HepG2 (cell line): Measurements from ENCODE around the gene MRS2. TPM values are rescaled to one million over a fixed set of nuclear protein-coding genes. Genes with fewer than 3 reads are reported as not detected.

Experiments
- FIP1L1 ChIP-seq: fragments of 200-400 bp; formaldehyde crosslinking; IDR thresholded peaks from 2 replicates; pipeline ENCODE4 v1.6.1; 2018; ENCODE audit warnings: low read depth, mild to moderate bottlenecking, low read length, moderate library complexity, borderline replicate concordance; ENCODE audit not compliant: insufficient read depth
- GLMP ChIP-seq: sonication (generic); formaldehyde crosslinking; IDR thresholded peaks from 2 replicates; pipeline ENCODE4 v1.9.0; 2021; ENCODE audit warnings: missing genetic modification reagents, mild to moderate bottlenecking, borderline replicate concordance
- HCFC1 ChIP-seq: fragments of 150-350 bp; IDR thresholded peaks from 2 replicates; pipeline ENCODE4 v1.6.1; 2014; ENCODE audit warnings: low read depth, low read length
- HNRNPLL ChIP-seq: fragments of 200-400 bp; formaldehyde crosslinking; IDR thresholded peaks from 2 replicates; pipeline ENCODE4 v1.6.1; 2017; ENCODE audit warnings: mild to moderate bottlenecking, low read depth, low read length; ENCODE audit not compliant: poor library complexity, severe bottlenecking
- KLF11 ChIP-seq: IDR thresholded peaks from 2 replicates; pipeline ENCODE4 v1.6.1; 2016; ENCODE audit warnings: missing compliant biosample characterization
- KLF15 ChIP-seq: sonication (generic); formaldehyde crosslinking; IDR thresholded peaks from 2 replicates; pipeline ENCODE4 v1.8.1; 2023; ENCODE audit warnings: borderline replicate concordance, mild to moderate bottlenecking, inconsistent platforms, missing genetic modification reagents, mixed read lengths
- NFKBIZ ChIP-seq: IDR thresholded peaks from 2 replicates; pipeline ENCODE4 v1.6.1; 2018; ENCODE audit warnings: missing genetic modification reagents, missing compliant biosample characterization
- PRDM4 ChIP-seq: sonication (generic); formaldehyde crosslinking; IDR thresholded peaks from 2 replicates; pipeline ENCODE4 v1.9.0; 2021; ENCODE audit warnings: missing genetic modification reagents, borderline replicate concordance
- SUZ12 ChIP-seq: fragments of 150-350 bp; IDR thresholded peaks from 2 replicates; pipeline ENCODE4 v1.6.1; 2014; ENCODE audit warnings: low read depth, low read length
- THAP8 ChIP-seq: sonication (generic); formaldehyde crosslinking; IDR thresholded peaks from 2 replicates; pipeline ENCODE4 v1.5.1; 2020; ENCODE audit warnings: missing genetic modification reagents, mild to moderate bottlenecking, borderline replicate concordance
- TRAFD1 ChIP-seq: sonication (generic); formaldehyde crosslinking; IDR thresholded peaks from 2 replicates; pipeline ENCODE4 v1.5.1; 2020; ENCODE audit warnings: missing genetic modification reagents, mild to moderate bottlenecking, borderline replicate concordance
- UBTF ChIP-seq: sonication (generic); formaldehyde crosslinking; IDR thresholded peaks from 2 replicates; pipeline ENCODE4 v1.4.0; 2020; ENCODE audit warnings: mild to moderate bottlenecking, missing genetic modification reagents
- YEATS4 ChIP-seq: sonication (generic); formaldehyde crosslinking; IDR thresholded peaks from 2 replicates; pipeline ENCODE4 v1.4.0; 2020; ENCODE audit warnings: missing genetic modification reagents, borderline replicate concordance
- ZFAT ChIP-seq: sonication (generic); formaldehyde crosslinking; conservative IDR thresholded peaks from 2 replicates; pipeline ENCODE4 v1.8.1; 2023; ENCODE audit warnings: missing genetic modification reagents, inconsistent platforms
- ZFP82 ChIP-seq: sonication (generic); formaldehyde crosslinking; IDR thresholded peaks from 2 replicates; pipeline ENCODE4 v1.5.1; 2020; ENCODE audit warnings: mild to moderate bottlenecking, missing genetic modification reagents, borderline replicate concordance
- ZNF354B ChIP-seq: sonication (generic); formaldehyde crosslinking; IDR thresholded peaks from 2 replicates; pipeline ENCODE4 v1.8.0; 2022; ENCODE audit warnings: mild to moderate bottlenecking, missing genetic modification reagents
- ZNF367 ChIP-seq: sonication (generic); formaldehyde crosslinking; IDR thresholded peaks from 2 replicates; pipeline ENCODE4 v1.4.0; 2020; ENCODE audit warnings: missing genetic modification reagents, borderline replicate concordance
- polyA plus RNA-seq, 8 experiments: library from polyadenylated mRNA; depleted of rRNA in 3 of 8; stranded (reverse) in 7 of 8; unstranded in 1 of 8; fragments of >200 nt; fragmentation: Illumina TruSeq in 4 of 8; extraction: Trizol in 4 of 8; gene quantifications; 2 replicates each; pipeline versions ENCODE4 v1.2.1 to v1.2.3, GENCODE V29; 2011 to 2016; ENCODE audit warnings: low read depth in 4 of 8, missing spikeins in 1 of 8, mixed read lengths in 1 of 8; ENCODE audit not compliant: insufficient read depth in 1 of 8
- total RNA-seq, 5 experiments: library from RNA; depleted of rRNA; stranded (reverse); fragments of >200 nt; fragmentation: Illumina TruSeq; extraction: Trizol; gene quantifications; 2 replicates each; pipeline ENCODE4 v1.2.3, GENCODE V29; 2016; ENCODE audit warnings: low read depth in 1 of 5

Gene MRS2
- total and polyA plus RNA-seq, 2 of the 13 experiments (the other 11 are each of a cell fraction or from before 2014, with no cell fraction given): 31.1 to 83.8 TPM

GRCh38 chr6:24402697-24403500 is at the start of gene MRS2 (continued):
- TF ChIP-seq TRAFD1 (peak; percentile 47; the same call in 1 of the 2 replicates), KLF11 (no peak), ZNF354B (CRISPR knock-in tag) (peak; percentile 53; the same call in 1 of the 2 replicates), KLF15 (no peak), GLMP (CRISPR knock-in tag) (no peak; the same call in 1 of the 2 replicates), UBTF (CRISPR knock-in tag) (peak; percentile 100), PRDM4 (CRISPR knock-in tag) (no peak; the same call in 1 of the 2 replicates), HNRNPLL (peak; percentile 85), THAP8 (CRISPR knock-in tag) (0 out of 2 replicates have a peak, but pooled peaks have one; percentile 30), ZNF367 (peak; percentile 92; the same call in 1 of the 2 replicates), FIP1L1 (peak; percentile 65; the same call in 1 of the 2 replicates), ZFAT (CRISPR knock-in tag) (no peak; the same call in 1 of the 2 replicates), ZFP82 (CRISPR knock-in tag) (no peak), SUZ12 (no peak), YEATS4 (CRISPR knock-in tag) (peak; percentile 98), NFKBIZ (CRISPR knock-in tag) (peak; percentile 32; the same call in 1 of the 2 replicates), HCFC1 (no peak)
